Endothelial cell of umbilical vein (primary cell): ENCODE measurements around the gene NALCN. TPM values are rescaled to one million over a fixed set of nuclear protein-coding genes. Genes with fewer than 3 reads are reported as not detected.

Source experiments
- BruUV-seq: library from RNA; stranded (reverse); fragments of 400-500 nt; replicated peaks from 2 replicates; lab custom pipeline; 2021; lab: Mats Ljungman, UMichigan
- CTCF ChIA-PET: fragments of 300-600, 350-600 bp; sonication (Branson Sonifier 250); formaldehyde crosslinking; loops from one replicate; lab custom pipeline; 2021; ENCODE audit warnings: antibody characterized with exemption, inconsistent platforms; lab: Charles Lee
- POLR2A ChIA-PET: fragments of 300-600, 350-600 bp; sonication (Branson Sonifier 250); formaldehyde crosslinking; loops from one replicate; lab custom pipeline; 2021; ENCODE audit warnings: antibody characterized with exemption, inconsistent platforms; lab: Charles Lee
- DNase-seq: peaks from one replicate; pipeline ENCODE4 v3.0.0-alpha.2; 2011; ENCODE audit warnings: low read depth, low spot score
- FAIRE-seq: peaks from 2 replicates; lab custom pipeline; 2011; peaks lifted over from hg19 to GRCh38; lab: Jason Lieb, UNC
- H2AFZ ChIP-seq: 2 replicates; pipeline ENCODE4 v1.6.0; 2012; ENCODE audit warnings: low read depth, low read length, control low read depth, inconsistent platforms
- H3K27ac ChIP-seq: 2 replicates; pipeline ENCODE4 v1.5.1; 2011; ENCODE audit warnings: low read depth, mild to moderate bottlenecking, control low read depth, low read length, moderate library complexity; ENCODE audit not compliant: insufficient read depth
- H3K27me3 ChIP-seq, 2 experiments: 2 replicates each; pipeline versions ENCODE4 v1.6.0 to v1.6.1; 2011; ENCODE audit warnings: low read length in 2 of 2, mixed read lengths in 1 of 2; ENCODE audit not compliant: control insufficient read depth in 2 of 2, insufficient read depth in 2 of 2
- H3K36me3 ChIP-seq, 2 experiments: 2 replicates in 1 of 2; 3 replicates in 1 of 2; pipeline ENCODE4 v1.5.1; 2011; ENCODE audit warnings: low read length in 2 of 2, mild to moderate bottlenecking in 1 of 2, moderate library complexity in 1 of 2; ENCODE audit not compliant: control insufficient read depth in 2 of 2, insufficient read depth in 2 of 2; ENCODE audit errors: extremely low read depth in 1 of 2
- H3K4me1 ChIP-seq: 3 replicates; pipeline ENCODE4 v1.5.1; 2011; ENCODE audit warnings: mild to moderate bottlenecking, low read length; ENCODE audit not compliant: control insufficient read depth, insufficient read depth; ENCODE audit errors: extremely low read depth
- H3K4me2 ChIP-seq: 2 replicates; pipeline ENCODE4 v1.6.1; 2011; ENCODE audit warnings: low read length, control low read depth, mixed read lengths; ENCODE audit not compliant: insufficient read depth
- H3K4me3 ChIP-seq, 3 experiments: fragments of 200-600 bp in 1 of 3; sonication (generic), shearing (Covaris generic) in 1 of 3; replicated peaks in 1 of 3; 2 replicates each; pipeline ENCODE4 v1.5.1; 2011 to 2016; ENCODE audit warnings: control low read depth in 3 of 3, low read length in 3 of 3, mild to moderate bottlenecking in 2 of 3, inconsistent platforms in 1 of 3, low read depth in 1 of 3, moderate library complexity in 1 of 3; ENCODE audit not compliant: insufficient read depth in 1 of 3
- H3K79me2 ChIP-seq: 2 replicates; pipeline ENCODE4 v1.6.0; 2012; ENCODE audit warnings: low read length, inconsistent platforms; ENCODE audit not compliant: control insufficient read depth, insufficient read depth
- H3K9ac ChIP-seq: replicated peaks from 2 replicates; pipeline ENCODE3; 2011; ENCODE audit warnings: low read length, control low read depth; ENCODE audit not compliant: insufficient read depth; ENCODE audit errors: extremely low read depth
- H3K9me1 ChIP-seq: replicated peaks from 3 replicates; pipeline ENCODE4 v1.6.0; 2011; ENCODE audit warnings: mild to moderate bottlenecking, low read length; ENCODE audit not compliant: control insufficient read depth, insufficient read depth; ENCODE audit errors: extremely low read depth
- H3K9me3 ChIP-seq: replicated peaks from 2 replicates; pipeline ENCODE4 v1.5.1; 2012; ENCODE audit warnings: low read length, inconsistent platforms; ENCODE audit not compliant: control insufficient read depth, insufficient read depth
- H4K20me1 ChIP-seq: replicated peaks from 2 replicates; pipeline ENCODE3; 2011; ENCODE audit warnings: mild to moderate bottlenecking, low read length; ENCODE audit not compliant: control insufficient read depth, insufficient read depth; ENCODE audit errors: extremely low read depth
- CTCF ChIP-seq, 2 donors: IDR thresholded peaks; 1 replicate in 1 of 2; 2 replicates in 1 of 2; pipeline ENCODE4 v1.5.1; 2011; ENCODE audit warnings: low read length in 2 of 2, mild to moderate bottlenecking in 2 of 2, moderate library complexity in 2 of 2, control low read depth in 1 of 2, inconsistent platforms in 1 of 2, low read depth in 1 of 2; ENCODE audit not compliant: insufficient read depth in 1 of 2; ENCODE audit errors: extremely low read depth in 1 of 2
- EZH2 ChIP-seq: IDR thresholded peaks from 2 replicates; pipeline ENCODE4 v1.6.1; 2012; ENCODE audit warnings: borderline replicate concordance, low read depth, mild to moderate bottlenecking, moderate library complexity, low read length, inconsistent platforms; ENCODE audit not compliant: severe bottlenecking
- FOS ChIP-seq: IDR thresholded peaks from 2 replicates; pipeline ENCODE4 v1.6.1; 2011; ENCODE audit warnings: mild to moderate bottlenecking, low read length, moderate library complexity, borderline replicate concordance; ENCODE audit not compliant: insufficient read depth
- GATA2 ChIP-seq: IDR thresholded peaks from 2 replicates; pipeline ENCODE4 v1.7.0; 2011; ENCODE audit warnings: low read depth, mild to moderate bottlenecking, moderate library complexity, mixed read lengths, low read length; ENCODE audit not compliant: insufficient read length, insufficient read depth
- JUN ChIP-seq: IDR thresholded peaks from 2 replicates; pipeline ENCODE4 v1.6.1; 2011; ENCODE audit warnings: borderline replicate concordance, low read depth; ENCODE audit not compliant: insufficient read length, insufficient read depth
- MAX ChIP-seq: IDR thresholded peaks from 2 replicates; pipeline ENCODE4 v1.6.1; 2011; ENCODE audit not compliant: insufficient read depth, insufficient read length
- MYC ChIP-seq: IDR thresholded peaks from one replicate; pipeline ENCODE4 v1.6.1; 2011; ENCODE audit warnings: mild to moderate bottlenecking, low read depth, low read length
- POLR2A ChIP-seq: IDR thresholded peaks from 2 replicates; pipeline ENCODE4 v1.6.1; 2012; ENCODE audit warnings: low read depth, mild to moderate bottlenecking, control low read depth, low read length
- POLR2AphosphoS5 ChIP-seq: IDR thresholded peaks from 2 replicates; pipeline ENCODE4 v1.6.1; 2012; ENCODE audit warnings: low read depth, mild to moderate bottlenecking, control low read depth, low read length, moderate library complexity; ENCODE audit not compliant: insufficient read depth
- dilution Hi-C: fragments of 300-500 bp; cut with MboI; formaldehyde crosslinking; loops from one replicate; pipeline ENCODE4 v1.15.0; 2019; ENCODE audit warnings: low sequenced_read_pairs; ENCODE audit not compliant: extremely low pct_ligation_motif_present
- intact Hi-C: fragments of 100-400 bp; cut with micrococcal nuclease; formaldehyde crosslinking; loops from one replicate; pipeline ENCODE4 v1.10.0; 2022
- polyA plus RNA-seq, 4 experiments: library from polyadenylated mRNA; depleted of rRNA in 3 of 4; stranded (reverse) in 3 of 4; unstranded in 1 of 4; fragments of >200 nt; gene quantifications; 2 replicates each; pipeline versions ENCODE4 v1.2.1 to v1.2.3, GENCODE V29; 2011 to 2012; ENCODE audit warnings: missing spikeins in 1 of 4
- total RNA-seq: library from RNA; stranded (reverse); gene quantifications from 2 replicates; pipeline ENCODE4 v1.2.3, GENCODE V29; 2021

The NALCN gene
- total and polyA plus RNA-seq, 2 donors (not counting 3 experiments of a cell fraction or from before 2014, with no cell fraction given) = 3.3 to 4.4 TPM

- Histone ChIP-seq H3K4me1 (no peaks in the 10 kb centered on the region), H3K27ac (no peak overlapping the region), H3K4me2 (no peak overlapping the region), H3K9ac (no peak overlapping the region), H3K79me2 (no peaks in the 10 kb centered on the region), H3K9me1 (no peaks in the 10 kb centered on the region), H2AFZ (no peak overlapping the region), H3K4me3 (no peak overlapping the region), H3K36me3 (no peaks in the 10 kb centered on the region), H3K9me3 (no peaks in the 10 kb centered on the region), H3K27me3 (no peaks in the 10 kb centered on the region), H4K20me1 (no peaks in the 10 kb centered on the region)
- no TSS peak for BruUV-seq
- dilution Hi-C loops (no loop called here), intact Hi-C loops (no loop called here)
- DNase-seq (no peak), FAIRE-seq (no peak)
- ChIA-PET POLR2A (no interaction called here), CTCF (no interaction called here)
- no peak for TF ChIP-seq POLR2A
- TF ChIP-seq FOS = no peak
- no peak for TF ChIP-seq MAX
- TF ChIP-seq EZH2 = no peak
- TF ChIP-seq GATA2 = no peak
- no peak for TF ChIP-seq JUN
- no peak for TF ChIP-seq POLR2AphosphoS5
- no peak for TF ChIP-seq MYC
- no peak for TF ChIP-seq CTCF (IDR thresholded peaks at IDR 0.05; ENCODE audit: extremely low read depth in 1 of 2, insufficient read depth in 1 of 2, low read depth in 1 of 2, low read length in 2 of 2)
Measured at GRCh38 chr13:101301053-101301452, 115.3 kb downstream of the NALCN start.
